Stimulated activated CD4-positive, alpha-beta T cell treated with anti-CD3 and anti-CD28 coated beads, Interleukin-4, amount 100 ng/mL, for 1 hour (primary cell): ENCODE data around the gene NUDT6.

Experiments used
- DNase-seq: peaks from one replicate; pipeline ENCODE4 v3.0.0-alpha.2; 2020

NUDT6 gene

DNA sequence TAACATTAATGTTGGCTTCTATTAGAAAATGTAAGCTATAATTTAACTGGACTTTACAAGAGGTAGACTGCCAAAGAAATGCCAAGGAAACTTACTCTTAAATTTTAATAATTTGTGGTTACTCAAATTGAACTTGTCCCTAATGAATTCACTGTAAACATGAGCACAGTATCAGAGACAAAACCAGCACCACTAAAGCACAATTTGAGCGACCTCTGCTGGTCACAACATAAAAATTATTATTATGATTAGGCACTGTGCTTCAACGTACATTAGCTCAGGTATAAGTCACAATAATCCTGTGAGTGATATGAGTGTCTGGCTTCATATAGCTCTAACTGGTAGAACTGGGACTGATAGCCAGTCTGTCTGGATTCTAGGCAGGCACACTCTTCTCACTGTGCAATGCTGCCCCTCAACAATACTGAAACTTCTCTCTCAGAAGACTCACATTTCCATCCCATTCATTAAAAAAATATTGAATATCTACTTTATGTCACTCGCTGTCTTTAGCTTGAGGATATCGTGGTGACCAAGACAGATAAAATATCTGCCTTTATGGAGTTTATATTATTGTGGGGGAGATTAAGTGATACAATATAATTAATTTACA, 8.0 kb downstream of the NUDT6 start:
- no peak for DNase-seq

DNA sequence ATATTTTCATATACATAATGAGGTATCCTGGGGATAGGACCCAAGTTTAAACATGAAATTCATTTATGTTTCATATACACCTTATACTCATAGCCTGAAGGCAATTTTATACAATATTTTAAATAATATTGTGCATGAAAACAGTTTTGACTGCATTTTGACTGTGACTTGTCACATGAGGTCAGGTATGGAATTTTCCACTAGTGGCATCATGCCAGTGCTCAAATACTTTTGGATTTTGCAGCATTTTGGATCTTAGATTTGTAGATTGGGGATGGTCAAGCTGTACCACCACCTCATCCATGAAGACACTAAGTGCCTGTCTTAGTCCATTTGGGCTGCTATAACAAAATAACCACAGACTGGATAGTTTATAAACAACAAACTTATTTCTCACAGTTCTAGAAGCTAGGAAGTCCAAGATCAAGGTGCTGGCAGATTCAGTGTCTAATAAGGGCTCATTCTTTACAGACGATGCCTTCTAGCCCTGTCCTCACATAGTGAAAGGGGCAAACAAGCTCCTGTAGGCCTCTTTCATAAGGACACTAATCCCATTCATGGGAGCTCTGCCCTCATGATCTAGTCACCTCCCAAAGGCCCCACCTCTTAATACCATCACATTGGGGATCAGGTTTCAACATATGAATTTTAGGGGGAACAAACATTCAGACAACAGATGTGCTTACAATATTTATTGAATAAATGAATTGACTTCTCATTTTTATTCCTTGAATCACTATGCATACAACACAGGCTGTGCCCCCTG, 9.4 kb downstream of the NUDT6 start:
- DNase-seq, result no peak

DNA sequence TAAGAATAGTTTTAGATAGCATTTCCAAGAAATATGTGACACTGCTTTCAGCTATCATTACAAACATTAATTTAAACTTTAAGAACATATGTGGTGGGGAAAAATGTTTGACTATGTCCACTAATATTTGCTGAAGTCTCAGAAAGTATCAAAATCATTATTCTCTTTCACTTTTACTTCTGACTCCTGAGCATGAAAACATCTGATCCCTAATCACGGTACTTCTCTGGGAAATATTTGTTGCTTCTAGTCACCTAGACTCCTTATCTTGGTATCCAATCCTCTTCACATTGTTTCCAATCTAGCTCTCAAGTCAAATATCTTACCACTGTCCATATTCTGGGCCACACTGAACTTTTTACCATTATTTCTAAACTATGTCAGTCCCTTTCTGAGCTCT, 10.8 kb downstream of the NUDT6 start:
- DNase-seq, result no peak

GRCh38 chr4:122909683-122910082, 12.7 kb downstream of the NUDT6 start:
- DNase-seq, result no peak

- no peak for DNase-seq
Measured at GRCh38 chr4:122908223-122908622, 14.2 kb downstream of the NUDT6 start.

DNA sequence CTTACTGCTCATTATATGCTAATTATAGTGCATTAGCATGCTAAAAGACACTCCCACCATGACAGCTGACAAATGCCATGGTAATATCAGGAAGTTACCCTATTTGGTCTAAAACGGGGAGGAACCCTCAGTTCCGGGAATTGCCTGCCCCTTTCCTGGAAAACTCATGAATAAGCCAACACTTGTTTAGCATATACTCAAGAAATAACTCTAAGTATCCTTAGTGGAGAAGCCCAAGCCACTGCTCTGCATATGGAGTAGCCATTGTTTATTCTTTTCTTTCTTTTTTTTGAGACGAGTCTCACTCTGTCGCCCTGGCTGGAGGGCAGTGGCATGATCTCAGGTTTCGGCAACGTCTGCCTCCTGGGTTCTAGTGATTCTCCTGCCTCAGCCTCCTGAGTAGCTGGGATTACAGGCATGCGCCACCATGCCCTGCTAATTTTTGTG, 15.5 kb downstream of the NUDT6 start:
- no peak for DNase-seq

- DNase-seq, result no peak
Measured at GRCh38 chr4:122903766-122904288, 18.6 kb downstream of the NUDT6 start.

GRCh38 chr4:122901247-122902010, 21.0 kb downstream of the NUDT6 start:
- no peak for DNase-seq

DNA sequence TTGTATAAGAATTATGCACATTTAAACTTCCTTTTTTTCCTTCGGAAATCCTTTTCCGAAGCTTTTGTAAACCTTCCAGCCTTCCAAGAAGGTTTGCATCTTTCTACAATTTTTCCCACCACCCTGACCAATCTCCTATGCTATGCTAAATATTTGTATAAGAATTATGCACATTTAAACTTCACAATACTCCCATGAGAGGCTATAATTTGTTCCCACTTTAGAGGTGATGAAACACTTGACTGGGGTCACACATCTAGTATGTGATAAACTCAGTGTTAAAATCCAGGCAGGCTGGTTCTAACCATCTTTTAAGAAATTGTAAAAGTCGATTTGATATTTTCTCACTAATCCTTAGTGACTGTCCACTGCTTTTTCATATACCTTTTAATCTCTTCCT, 22.1 kb downstream of the NUDT6 start:
- DNase-seq, result no peak

DNA sequence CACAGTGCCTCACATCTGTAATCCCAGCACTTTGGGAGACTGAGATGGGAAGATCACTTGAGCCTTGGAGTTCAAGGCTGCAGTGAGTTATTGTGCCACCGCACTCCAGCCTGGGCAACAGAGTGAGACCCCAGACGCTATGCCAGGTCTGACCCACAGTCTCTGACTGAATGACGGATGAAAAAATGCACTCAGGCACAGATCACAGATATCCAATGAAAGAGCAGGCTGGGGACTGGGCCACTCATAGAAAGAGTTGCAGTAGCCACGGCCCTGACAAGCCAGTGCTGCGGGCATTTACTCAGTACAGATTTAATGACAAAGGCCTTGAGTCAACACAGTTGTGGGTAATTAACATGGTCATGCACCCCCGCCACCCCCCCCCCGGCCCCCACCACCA, 22.7 kb downstream of the NUDT6 start:
- DNase-seq, result no peak

DNA sequence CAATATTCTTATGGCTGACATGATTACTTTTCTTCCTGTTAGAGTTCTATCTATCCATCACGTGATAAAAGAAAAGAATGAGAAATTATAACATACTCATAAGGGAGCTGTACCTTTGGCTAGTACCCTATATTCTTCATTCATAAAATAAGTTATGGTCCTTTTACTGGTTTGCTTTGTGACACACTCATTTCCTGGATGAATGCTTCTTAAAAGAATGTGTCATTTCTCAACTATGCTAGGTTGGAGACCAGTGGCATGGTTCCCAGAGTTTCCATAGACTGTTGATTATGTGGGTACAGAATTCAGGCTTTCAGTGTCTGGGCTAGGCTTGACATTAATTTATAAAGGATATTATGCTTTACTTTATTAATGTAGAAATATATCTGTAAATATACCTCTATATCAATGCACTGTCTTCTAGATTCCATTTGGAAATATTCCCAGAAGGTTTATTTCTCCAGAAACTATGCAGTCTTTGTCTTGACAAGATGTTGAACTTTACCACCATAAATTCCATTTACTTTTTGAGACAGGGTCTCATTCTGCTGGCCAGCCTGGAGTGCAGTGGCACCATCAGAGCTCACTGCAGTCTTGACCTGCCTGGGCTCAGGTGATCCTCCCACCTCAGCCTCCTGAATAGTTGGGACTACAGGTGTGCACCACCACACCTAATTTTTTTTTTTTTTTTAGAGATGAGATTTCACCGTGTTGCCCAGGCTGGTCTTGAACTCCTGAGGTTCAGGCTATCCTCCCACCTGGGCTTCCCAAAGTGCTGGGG, 23.8 kb downstream of the NUDT6 start:
- no peak for DNase-seq

GRCh38 chr4:122896270-122896669, 26.1 kb downstream of the NUDT6 start:
- DNase-seq, result no peak

DNA sequence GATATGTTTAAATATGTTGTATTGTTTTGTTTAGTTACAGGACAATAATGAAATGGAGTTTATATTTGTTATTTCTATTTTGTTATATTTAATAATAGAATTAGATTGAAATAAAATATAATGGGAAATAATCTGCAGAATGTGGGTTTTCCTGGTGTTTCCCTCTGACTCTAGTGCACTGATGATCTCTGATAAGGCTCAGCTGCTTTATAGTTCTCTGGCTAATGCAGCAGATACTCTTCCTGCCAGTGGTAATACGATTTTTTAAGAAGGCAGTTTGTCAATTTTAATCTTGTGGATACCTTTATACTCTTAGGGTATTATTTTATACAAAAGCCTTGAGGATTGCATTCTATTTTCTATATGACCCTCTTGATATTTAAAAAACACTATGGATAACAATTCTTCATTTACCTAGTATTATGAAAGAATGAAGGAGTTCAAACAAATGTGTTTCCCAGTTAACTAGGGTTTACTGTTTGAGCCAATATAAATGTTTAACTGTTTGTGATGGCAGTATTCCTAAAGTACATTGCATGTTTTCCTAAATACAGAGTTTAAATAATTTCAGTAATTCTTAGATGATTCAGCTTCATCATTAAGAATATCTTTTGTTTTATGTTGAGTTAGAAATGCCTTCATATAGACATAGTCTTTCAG, 26.9 kb downstream of the NUDT6 start:
- DNase-seq, result no peak

DNA sequence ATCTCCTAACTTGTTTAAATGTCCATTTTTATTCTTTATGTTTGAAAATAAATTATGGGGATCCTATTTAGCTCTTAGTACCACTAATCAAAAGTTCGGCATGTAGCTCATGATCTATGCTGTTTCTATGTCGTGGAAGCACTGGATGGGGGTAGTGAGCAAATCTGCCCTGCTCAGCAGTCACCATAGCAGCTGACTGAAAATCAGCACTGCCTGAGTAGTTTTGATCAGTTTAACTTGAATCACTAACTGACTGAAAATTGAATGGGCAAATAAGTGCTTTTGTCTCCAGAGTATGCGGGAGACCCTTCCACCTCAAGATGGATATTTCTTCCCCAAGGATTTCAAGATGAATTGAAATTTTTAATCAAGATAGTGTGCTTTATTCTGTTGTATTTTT, 27.6 kb downstream of the NUDT6 start:
- no peak for DNase-seq

- no peak for DNase-seq
Measured at GRCh38 chr4:122890147-122890795, 32.1 kb downstream of the NUDT6 start.

DNA sequence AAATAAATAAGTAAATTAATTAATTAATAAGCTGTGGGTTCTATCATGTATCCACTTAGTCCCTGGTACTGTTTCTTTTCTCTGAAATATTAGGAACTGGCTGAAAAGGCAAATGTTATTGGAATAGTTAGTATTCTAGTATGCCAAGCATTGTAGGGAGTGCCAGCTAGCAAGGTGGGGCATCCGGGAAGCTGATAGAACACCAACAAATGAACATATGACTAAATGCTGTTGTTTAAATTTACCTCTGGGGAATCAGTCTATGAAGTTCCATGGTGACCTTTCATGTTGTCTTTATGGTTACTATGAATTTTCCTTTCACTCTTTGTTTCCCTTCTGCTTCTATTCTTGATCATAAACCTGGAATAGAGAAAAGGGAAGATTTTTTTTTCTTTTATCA, 32.7 kb downstream of the NUDT6 start:
- DNase-seq, result no peak

DNA sequence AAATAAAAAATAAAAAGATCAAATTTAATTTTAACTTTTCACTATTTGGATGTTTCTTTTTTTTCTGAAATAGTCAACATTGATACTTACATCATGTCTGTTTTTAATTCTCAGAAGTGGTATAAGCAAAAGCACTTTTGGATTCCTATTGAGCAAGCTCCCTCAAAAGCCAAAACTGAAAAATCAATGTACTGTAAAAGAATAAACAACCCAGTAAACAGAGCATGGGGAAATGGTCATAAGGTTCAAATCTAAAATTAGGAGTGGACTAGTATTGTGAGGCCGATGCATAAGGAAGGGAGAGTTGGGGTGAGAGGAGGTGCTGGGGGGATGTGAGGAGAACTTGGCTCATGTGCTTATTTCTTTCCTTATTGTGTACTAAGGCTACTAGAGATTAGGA, 37.9 kb downstream of the NUDT6 start:
- DNase-seq, result no peak

GRCh38 chr4:122882857-122883735, 39.3 kb downstream of the NUDT6 start:
- no peak for DNase-seq

GRCh38 chr4:122879001-122879400, 43.4 kb downstream of the NUDT6 start:
- no peak for DNase-seq

DNA sequence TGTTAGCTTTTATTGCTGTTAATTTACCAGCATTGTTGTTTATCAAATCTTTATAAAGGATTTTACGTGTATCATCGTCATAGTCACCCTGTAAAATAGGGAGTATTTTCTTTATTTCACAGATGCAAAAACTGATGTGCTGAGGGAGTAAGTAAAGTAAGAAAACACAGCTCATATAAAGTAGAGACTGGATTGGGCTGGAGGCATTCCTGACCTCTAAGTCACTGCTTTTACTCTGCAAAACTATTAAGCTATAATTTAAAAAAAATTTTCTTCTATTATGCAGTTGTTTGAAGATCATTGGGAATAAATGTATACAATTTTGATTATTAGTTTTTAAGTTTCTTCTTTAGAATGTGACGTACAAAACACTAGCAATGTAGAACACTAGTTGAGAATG, 45.9 kb downstream of the NUDT6 start:
- no peak for DNase-seq

GRCh38 chr4:122875949-122876348, 46.4 kb downstream of the NUDT6 start:
- DNase-seq, result no peak
